Osteocyte (in vitro differentiated cells): ENCODE data around the gene SNRNP70. TPM values are rescaled to one million over a fixed set of nuclear protein-coding genes. Genes with fewer than 3 reads are reported as not detected.

ENCODE experiments used
- DNase-seq: peaks from one replicate; pipeline ENCODE4 v3.0.0; 2021; ENCODE audit warnings: mixed read lengths; ENCODE audit not compliant: unreplicated experiment; ENCODE audit errors: extremely low spot score
- H3K27ac Mint-ChIP-seq: one replicate; pipeline ENCODE4 v1.8.0; 2021; ENCODE audit warnings: mild to moderate bottlenecking, mixed read lengths; ENCODE audit not compliant: unreplicated experiment
- H3K27me3 Mint-ChIP-seq: one replicate; pipeline ENCODE4 v1.8.0; 2021; ENCODE audit warnings: mixed read lengths; ENCODE audit not compliant: unreplicated experiment
- H3K36me3 Mint-ChIP-seq: one replicate; pipeline ENCODE4 v1.8.0; 2021; ENCODE audit warnings: mixed read lengths; ENCODE audit not compliant: unreplicated experiment
- H3K4me1 Mint-ChIP-seq: one replicate; pipeline ENCODE4 v1.8.0; 2021; ENCODE audit warnings: mixed read lengths; ENCODE audit not compliant: unreplicated experiment
- H3K4me3 Mint-ChIP-seq: one replicate; pipeline ENCODE4 v1.8.0; 2021; ENCODE audit warnings: mild to moderate bottlenecking, moderate library complexity, mixed read lengths; ENCODE audit not compliant: unreplicated experiment
- H3K9me3 Mint-ChIP-seq: one replicate; pipeline ENCODE4 v1.8.0; 2021; ENCODE audit warnings: mixed read lengths; ENCODE audit not compliant: unreplicated experiment
- total RNA-seq: library from RNA; stranded (reverse); gene quantifications from 2 replicates; pipeline ENCODE4 v1.2.1, GENCODE V29; 2021
- TF ChIP-seq, protein P1 (sequence below): fragments of 200-600 bp; sonication (generic); IDR thresholded peaks from 2 replicates; pipeline ENCODE4 v1.5.0; 2021; ENCODE audit warnings: antibody characterized with exemption, mild to moderate bottlenecking, moderate library complexity

SNRNP70 gene
- total RNA-seq, 1 donor from 2014 or later: 286 TPM

DNA sequence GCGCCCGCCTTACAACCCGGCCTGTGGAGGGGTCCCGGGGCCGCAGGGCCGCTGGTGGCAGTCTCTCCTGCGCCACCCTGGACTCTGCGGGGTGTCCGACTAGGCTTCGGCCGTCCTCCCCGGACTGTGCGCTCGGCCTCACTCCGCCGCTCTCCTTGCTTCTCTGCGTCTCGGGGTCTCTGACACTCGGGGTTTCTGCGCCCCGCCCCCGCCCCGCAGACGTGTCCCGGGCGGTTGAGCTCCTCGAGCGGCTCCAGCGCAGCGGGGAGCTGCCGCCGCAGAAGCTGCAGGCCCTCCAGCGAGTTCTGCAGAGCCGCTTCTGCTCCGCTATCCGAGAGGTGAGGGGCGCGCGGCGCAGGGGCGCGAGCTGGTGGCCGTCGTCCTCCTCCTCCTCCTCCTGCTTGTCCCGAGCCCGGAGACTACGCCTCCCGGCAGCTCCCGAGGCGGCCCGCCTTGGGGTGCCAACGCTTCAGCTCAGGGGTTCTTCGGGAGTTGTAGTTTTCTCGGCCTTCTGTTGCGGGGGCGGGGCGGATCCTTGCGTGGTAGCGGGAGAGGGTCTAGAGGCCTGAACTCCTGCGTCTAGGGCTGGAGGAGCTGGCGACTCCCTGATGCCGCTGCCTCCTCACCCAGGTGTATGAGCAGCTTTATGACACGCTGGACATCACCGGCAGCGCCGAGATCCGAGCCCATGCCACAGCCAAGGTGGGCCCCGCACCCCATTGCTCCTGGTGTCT lies 29.5 kb downstream of the SNRNP70 start:
- H3K27ac Mint-ChIP-seq: peak overlapping the region; percentile 44
- TF ChIP-seq, protein P1, sequence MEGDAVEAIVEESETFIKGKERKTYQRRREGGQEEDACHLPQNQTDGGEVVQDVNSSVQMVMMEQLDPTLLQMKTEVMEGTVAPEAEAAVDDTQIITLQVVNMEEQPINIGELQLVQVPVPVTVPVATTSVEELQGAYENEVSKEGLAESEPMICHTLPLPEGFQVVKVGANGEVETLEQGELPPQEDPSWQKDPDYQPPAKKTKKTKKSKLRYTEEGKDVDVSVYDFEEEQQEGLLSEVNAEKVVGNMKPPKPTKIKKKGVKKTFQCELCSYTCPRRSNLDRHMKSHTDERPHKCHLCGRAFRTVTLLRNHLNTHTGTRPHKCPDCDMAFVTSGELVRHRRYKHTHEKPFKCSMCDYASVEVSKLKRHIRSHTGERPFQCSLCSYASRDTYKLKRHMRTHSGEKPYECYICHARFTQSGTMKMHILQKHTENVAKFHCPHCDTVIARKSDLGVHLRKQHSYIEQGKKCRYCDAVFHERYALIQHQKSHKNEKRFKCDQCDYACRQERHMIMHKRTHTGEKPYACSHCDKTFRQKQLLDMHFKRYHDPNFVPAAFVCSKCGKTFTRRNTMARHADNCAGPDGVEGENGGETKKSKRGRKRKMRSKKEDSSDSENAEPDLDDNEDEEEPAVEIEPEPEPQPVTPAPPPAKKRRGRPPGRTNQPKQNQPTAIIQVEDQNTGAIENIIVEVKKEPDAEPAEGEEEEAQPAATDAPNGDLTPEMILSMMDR: no peak
- H3K36me3 Mint-ChIP-seq: no peaks in the 10 kb centered on the region
- H3K27me3 Mint-ChIP-seq: no peaks in the 10 kb centered on the region
- H3K9me3 Mint-ChIP-seq: no peaks in the 10 kb centered on the region
- H3K4me1 Mint-ChIP-seq: peaks cover 27% of the 10 kb centered on the region
- no peak for DNase-seq
- H3K4me3 Mint-ChIP-seq: peak overlapping the region; percentile 73

DNA sequence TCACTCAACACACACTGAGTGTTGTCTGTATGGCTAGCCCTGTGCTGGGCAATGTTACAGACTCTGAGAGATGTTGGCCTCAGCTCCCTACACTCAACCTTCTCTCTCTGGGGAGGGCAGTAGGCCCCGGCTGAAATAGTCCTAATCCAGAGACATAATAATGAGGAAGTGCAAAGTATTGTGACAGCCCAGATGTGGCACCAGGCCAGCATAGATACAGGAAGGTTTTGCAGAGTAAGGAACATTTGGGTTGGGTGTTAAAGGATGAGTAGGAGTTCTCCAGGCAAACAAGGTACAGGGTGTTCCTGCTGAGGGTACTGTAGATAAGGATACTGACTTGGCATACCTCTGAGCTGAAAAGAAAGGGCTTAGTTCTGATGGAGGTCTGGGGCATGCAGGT lies 31.3 kb downstream of the SNRNP70 start:
- TF ChIP-seq, protein P1: no peak
- H3K27me3 Mint-ChIP-seq: no peaks in the 10 kb centered on the region
- no peaks in the 10 kb centered on the region for H3K36me3 Mint-ChIP-seq
- peak overlapping the region; percentile 20 for H3K4me3 Mint-ChIP-seq
- H3K4me1 Mint-ChIP-seq: peaks cover 32% of the 10 kb centered on the region
- no peak overlapping the region for H3K27ac Mint-ChIP-seq
- H3K9me3 Mint-ChIP-seq: no peaks in the 10 kb centered on the region
- no peak for DNase-seq

DNA sequence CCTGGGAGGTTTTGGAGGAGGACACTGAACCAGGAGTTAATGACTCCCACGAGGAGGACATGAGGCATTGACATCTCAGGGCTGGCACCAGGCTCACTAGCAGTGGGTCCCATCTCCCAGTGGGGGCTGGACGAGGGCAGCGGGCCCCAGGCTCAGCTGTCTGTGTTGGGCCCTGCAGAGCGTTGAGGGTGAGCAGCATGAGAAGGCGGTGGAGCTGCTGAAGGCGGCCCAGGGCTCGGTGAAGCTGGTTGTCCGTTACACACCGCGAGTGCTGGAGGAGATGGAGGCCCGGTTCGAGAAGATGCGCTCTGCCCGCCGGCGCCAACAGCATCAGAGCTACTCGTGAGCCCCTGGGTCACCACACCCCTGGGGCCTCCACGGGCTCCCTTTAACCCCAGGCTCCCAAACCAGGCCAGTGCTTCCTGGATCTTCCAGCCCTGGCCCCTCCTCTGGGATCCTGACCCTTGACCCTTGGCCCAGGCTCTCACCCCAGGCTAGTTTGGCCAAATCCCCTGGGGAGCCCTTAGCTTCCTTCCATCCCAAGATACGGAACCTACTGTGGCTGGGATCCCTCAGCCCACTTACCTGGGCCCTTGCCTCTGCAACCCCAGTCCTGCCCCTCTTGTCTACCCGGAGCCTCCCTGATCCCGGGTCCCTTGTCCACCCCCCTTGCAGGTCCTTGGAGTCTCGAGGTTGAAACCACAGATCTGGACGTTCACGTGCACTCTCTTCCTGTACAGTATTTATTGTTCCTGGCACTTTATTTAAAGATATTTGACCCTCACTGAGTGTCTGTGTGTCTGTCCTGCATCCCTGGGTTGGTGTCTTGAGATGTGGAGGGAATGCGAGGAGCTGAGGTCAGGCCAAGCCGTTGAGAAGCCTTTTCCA lies 32.7 kb downstream of the SNRNP70 start:
- TF ChIP-seq, protein P1: no peak
- Mint-ChIP-seq H3K27me3 (no peaks in the 10 kb centered on the region), H3K4me3 (peak overlapping the region; percentile 80), H3K9me3 (no peaks in the 10 kb centered on the region), H3K4me1 (peaks cover 30% of the 10 kb centered on the region), H3K27ac (peak overlapping the region; percentile 84), H3K36me3 (no peaks in the 10 kb centered on the region)
- DNase-seq: no peak

- Mint-ChIP-seq H3K27me3 (no peaks in the 10 kb centered on the region), H3K4me3 (peak within 1 kb of the TSS; percentile 83), H3K4me1 (peaks cover 26% of the 10 kb centered on the region)
Observed at GRCh38 chr19:49118565-49119410, 33.5 kb downstream of the SNRNP70 start, which contains the start of gene C19orf73. TSS of gene C19orf73 (minus strand) at chr19:49119143. CDS start at chr19:49119022, 121 bp downstream.

More at GRCh38 chr19:49118565-49119410, 33.5 kb downstream of the SNRNP70 start, which contains the start of gene C19orf73:
- Mint-ChIP-seq H3K36me3 (no peaks in the 10 kb centered on the region), H3K27ac (peak within 1 kb of the TSS; percentile 84), H3K9me3 (no peaks in the 10 kb centered on the region)
- peak; percentile 99 for DNase-seq
- TF ChIP-seq, protein P1: peak; percentile 17
